Suprapubic skin (tissue), 3 donors: ENCODE data around the gene HNRNPA2B1.

Experiments used
- EP300 ChIP-seq: sonication (generic); formaldehyde crosslinking; IDR thresholded peaks from one replicate; pipeline ENCODE4 v1.6.1; 2017; ENCODE audit warnings: antibody characterized with exemption
- POLR2A ChIP-seq, 2 donors: fragments of 450-650 bp; IDR thresholded peaks; one replicate each; pipeline ENCODE4 v1.6.1; 2017; ENCODE audit warnings: antibody characterized with exemption in 2 of 2, mild to moderate bottlenecking in 2 of 2, moderate library complexity in 2 of 2
- TF ChIP-seq, protein P1 (sequence below), 2 donors: fragments of 200-600 bp in 1 of 2; fragments of 450-650 bp in 1 of 2; sonication (generic) in 1 of 2; IDR thresholded peaks; one replicate each; pipeline ENCODE4 v1.5.1; 2016 to 2019; ENCODE audit warnings: antibody characterized with exemption in 2 of 2, mild to moderate bottlenecking in 1 of 2, moderate library complexity in 1 of 2

DNA sequence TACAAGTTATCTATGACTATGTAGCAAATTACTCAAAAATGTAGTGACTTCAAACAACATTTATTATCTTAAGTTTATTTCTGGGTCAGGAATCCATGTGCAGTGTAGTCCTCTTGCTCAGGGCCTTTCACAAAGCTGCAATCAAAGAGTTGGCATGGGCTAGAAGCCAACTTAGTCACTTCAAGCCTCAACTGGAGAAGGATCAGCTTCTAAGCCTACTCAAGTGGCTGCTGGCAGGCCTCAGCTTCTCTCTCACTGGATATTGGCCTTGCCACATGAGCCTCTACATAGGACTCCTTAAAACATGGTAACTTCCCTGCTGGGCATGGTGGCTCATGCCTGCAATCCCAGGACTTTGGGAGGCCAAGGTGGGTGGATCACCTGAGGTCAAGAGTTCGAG, 53.5 kb downstream of the HNRNPA2B1 start:
- TF ChIP-seq EP300 (no peak), POLR2A (IDR thresholded peaks at IDR 0.05) (no peak)
- TF ChIP-seq, protein P1, sequence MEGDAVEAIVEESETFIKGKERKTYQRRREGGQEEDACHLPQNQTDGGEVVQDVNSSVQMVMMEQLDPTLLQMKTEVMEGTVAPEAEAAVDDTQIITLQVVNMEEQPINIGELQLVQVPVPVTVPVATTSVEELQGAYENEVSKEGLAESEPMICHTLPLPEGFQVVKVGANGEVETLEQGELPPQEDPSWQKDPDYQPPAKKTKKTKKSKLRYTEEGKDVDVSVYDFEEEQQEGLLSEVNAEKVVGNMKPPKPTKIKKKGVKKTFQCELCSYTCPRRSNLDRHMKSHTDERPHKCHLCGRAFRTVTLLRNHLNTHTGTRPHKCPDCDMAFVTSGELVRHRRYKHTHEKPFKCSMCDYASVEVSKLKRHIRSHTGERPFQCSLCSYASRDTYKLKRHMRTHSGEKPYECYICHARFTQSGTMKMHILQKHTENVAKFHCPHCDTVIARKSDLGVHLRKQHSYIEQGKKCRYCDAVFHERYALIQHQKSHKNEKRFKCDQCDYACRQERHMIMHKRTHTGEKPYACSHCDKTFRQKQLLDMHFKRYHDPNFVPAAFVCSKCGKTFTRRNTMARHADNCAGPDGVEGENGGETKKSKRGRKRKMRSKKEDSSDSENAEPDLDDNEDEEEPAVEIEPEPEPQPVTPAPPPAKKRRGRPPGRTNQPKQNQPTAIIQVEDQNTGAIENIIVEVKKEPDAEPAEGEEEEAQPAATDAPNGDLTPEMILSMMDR (IDR thresholded peaks at IDR 0.05): no peak
